Small intestine (tissue), 7 donors: ENCODE measurements around the gene PARD3. TPM values are rescaled to one million over a fixed set of nuclear protein-coding genes. Genes with fewer than 3 reads are reported as not detected.

Source experiments
- DNase-seq, 2 donors: peaks; one replicate each; pipeline versions ENCODE4 v3.0.0 to v3.0.0-alpha.2; 2013
- FAIRE-seq: peaks from 2 replicates; lab custom pipeline; 2012; peaks lifted over from hg19 to GRCh38; lab: Jason Lieb, UNC
- H3K27ac ChIP-seq, 3 donors: one replicate each; pipeline ENCODE4 v1.5.1; 2013; ENCODE audit warnings: low read length in 2 of 3, mild to moderate bottlenecking in 2 of 3, control low read depth in 1 of 3, inconsistent platforms in 1 of 3, low read depth in 1 of 3, moderate library complexity in 1 of 3
- H3K27me3 ChIP-seq, 3 donors: one replicate each; pipeline ENCODE4 v1.6.1; 2013; ENCODE audit warnings: low read length in 3 of 3, inconsistent platforms in 1 of 3; ENCODE audit not compliant: control insufficient read depth in 3 of 3, insufficient read depth in 3 of 3
- H3K36me3 ChIP-seq, 3 donors: one replicate each; pipeline ENCODE4 v1.6.1; 2013; ENCODE audit warnings: low read length in 3 of 3, inconsistent platforms in 1 of 3, low read depth in 1 of 3, mild to moderate bottlenecking in 1 of 3, moderate library complexity in 1 of 3; ENCODE audit not compliant: control insufficient read depth in 3 of 3, insufficient read depth in 2 of 3
- H3K4me1 ChIP-seq, 3 donors: one replicate each; pipeline ENCODE4 v1.6.1; 2013; ENCODE audit warnings: low read length in 2 of 3, inconsistent platforms in 1 of 3, low read depth in 1 of 3, mild to moderate bottlenecking in 1 of 3, moderate library complexity in 1 of 3; ENCODE audit not compliant: control insufficient read depth in 3 of 3, insufficient read depth in 2 of 3
- H3K4me3 ChIP-seq, 3 donors: one replicate each; pipeline ENCODE4 v1.5.1; 2013; ENCODE audit warnings: low read length in 3 of 3, control low read depth in 1 of 3, inconsistent platforms in 1 of 3, low read depth in 1 of 3, mild to moderate bottlenecking in 1 of 3, moderate library complexity in 1 of 3
- H3K9me3 ChIP-seq, 2 donors: one replicate each; pipeline ENCODE4 v1.6.1; 2013; ENCODE audit warnings: low read depth in 1 of 2, low read length in 1 of 2; ENCODE audit not compliant: control insufficient read depth in 2 of 2, insufficient read depth in 1 of 2
- WGBS, 3 donors: extraction: QIAGEN DNeasy Blood & Tissue Kit; methylation state at CpG; one replicate each; pipeline ENCODE4 v1.1.7; 2013; 5-methylcytosine and 5-hydroxymethylcytosine counted together
- polyA plus RNA-seq, 4 donors: library from polyadenylated mRNA; stranded (reverse) in 3 of 4; unstranded in 1 of 4; fragments of 200-250 nt in 3 of 4; fragments of 120-200 nt in 1 of 4; gene quantifications; one replicate each; pipeline versions ENCODE4 v1.2.1 to v1.2.3, GENCODE V29; 2013
- donor health status: healthy with polysubstance abuse.
- donor health status: control.
- donor health status: control.
- donor health status: Bipolar disorder and iron deficiency.
- donor health status: healthy.

Gene PARD3
- polyA plus RNA-seq, 4 donors = 14.3 to 24.3 (median 15.5) TPM

- H3K36me3 ChIP-seq = no peaks in the 10 kb centered on the region
- no peak for DNase-seq
- H3K27me3 ChIP-seq = no peaks in the 10 kb centered on the region
- H3K4me3 ChIP-seq = no peak overlapping the region
- 91 to 94% (median 91%) methylated on average over 11 of the region's 11 CpGs for WGBS, 3 donors
- no peak for FAIRE-seq
- H3K9me3 ChIP-seq = peaks cover 0 to 18% of the 10 kb centered on the region in 2 donors
- H3K4me1 ChIP-seq = no peaks in the 10 kb centered on the region
- no peak overlapping the region for H3K27ac ChIP-seq
These were observed 733.1 kb downstream of the PARD3 start for GRCh38 chr10:34081948-34082347.

GRCh38 chr10:34081347-34081743 is 733.8 kb downstream of the PARD3 start:
- no peaks in the 10 kb centered on the region for H3K4me1 ChIP-seq
- H3K9me3 ChIP-seq = peaks cover 0 to 21% of the 10 kb centered on the region in 2 donors
- FAIRE-seq = no peak
- no peak overlapping the region for H3K27ac ChIP-seq
- WGBS, 3 donors = 63 to 82% (median 76%) methylated on average over 6 of the region's 6 CpGs
- no peaks in the 10 kb centered on the region for H3K36me3 ChIP-seq
- DNase-seq = no peak
- H3K27me3 ChIP-seq = no peaks in the 10 kb centered on the region
- H3K4me3 ChIP-seq = no peak overlapping the region

DNA sequence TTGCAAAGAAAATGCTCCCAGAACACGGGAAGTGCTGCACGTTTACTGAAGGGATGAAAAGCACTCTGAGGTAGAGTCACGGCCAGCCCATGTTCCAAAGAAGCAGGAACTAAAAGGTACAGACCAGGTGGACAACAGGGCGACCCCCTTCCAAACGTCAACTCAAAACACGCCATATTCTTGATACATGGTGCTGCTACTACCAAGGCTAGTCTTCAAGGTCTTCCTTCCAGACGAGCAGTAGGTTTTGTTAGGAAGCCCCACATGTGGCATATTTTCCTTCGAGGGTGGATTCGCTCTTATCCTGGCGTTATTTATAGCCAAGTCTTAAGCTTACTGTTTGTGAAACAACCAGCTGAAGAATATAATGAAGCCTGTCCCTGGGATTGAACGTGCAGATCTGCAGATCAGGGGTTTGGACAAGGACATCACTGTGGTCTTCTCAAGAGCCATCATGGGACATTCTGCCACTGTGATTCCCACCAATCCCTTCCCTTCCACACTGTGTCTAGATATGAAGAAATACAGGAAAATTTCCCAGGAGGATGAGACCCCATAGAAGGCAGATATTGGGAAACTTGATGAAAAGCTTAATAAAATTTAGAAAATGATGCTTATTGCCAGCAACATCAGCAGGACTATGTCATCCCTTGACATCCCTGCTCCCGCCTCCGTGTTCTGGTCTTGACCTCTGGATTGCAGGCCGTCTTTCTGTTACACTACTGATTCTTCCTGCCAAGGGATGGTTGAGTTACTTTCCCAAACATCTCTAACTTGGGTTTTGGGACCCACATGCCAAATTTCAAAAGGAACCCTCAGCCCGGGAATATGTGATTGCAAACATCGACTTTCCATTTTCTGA is 734.4 kb downstream of the PARD3 start:
- Histone ChIP-seq H3K9me3 (peaks cover 0 to 21% of the 10 kb centered on the region in 2 donors), H3K4me3 (no peak overlapping the region), H3K27ac (peak overlapping the region in 1 of 3 donors; percentile 20), H3K36me3 (no peaks in the 10 kb centered on the region), H3K27me3 (no peaks in the 10 kb centered on the region), H3K4me1 (no peaks in the 10 kb centered on the region)
- FAIRE-seq (no peak), DNase-seq (no peak)
- WGBS, 3 donors = 79 to 83% (median 83%) methylated on average over 16 of the region's 16 CpGs

- Histone ChIP-seq H3K4me1 (no peaks in the 10 kb centered on the region), H3K9me3 (peaks cover 0 to 21% of the 10 kb centered on the region in 2 donors), H3K36me3 (no peaks in the 10 kb centered on the region), H3K27ac (peak overlapping the region in 1 of 3 donors; percentile 20), H3K4me3 (no peak overlapping the region), H3K27me3 (no peaks in the 10 kb centered on the region)
- DNase-seq (no peak), FAIRE-seq (no peak)
- WGBS, 3 donors = 91 to 92% (median 92%) methylated on average over 17 of the region's 17 CpGs
These were observed 735.2 kb downstream of the PARD3 start for GRCh38 chr10:34079702-34080484.

DNA sequence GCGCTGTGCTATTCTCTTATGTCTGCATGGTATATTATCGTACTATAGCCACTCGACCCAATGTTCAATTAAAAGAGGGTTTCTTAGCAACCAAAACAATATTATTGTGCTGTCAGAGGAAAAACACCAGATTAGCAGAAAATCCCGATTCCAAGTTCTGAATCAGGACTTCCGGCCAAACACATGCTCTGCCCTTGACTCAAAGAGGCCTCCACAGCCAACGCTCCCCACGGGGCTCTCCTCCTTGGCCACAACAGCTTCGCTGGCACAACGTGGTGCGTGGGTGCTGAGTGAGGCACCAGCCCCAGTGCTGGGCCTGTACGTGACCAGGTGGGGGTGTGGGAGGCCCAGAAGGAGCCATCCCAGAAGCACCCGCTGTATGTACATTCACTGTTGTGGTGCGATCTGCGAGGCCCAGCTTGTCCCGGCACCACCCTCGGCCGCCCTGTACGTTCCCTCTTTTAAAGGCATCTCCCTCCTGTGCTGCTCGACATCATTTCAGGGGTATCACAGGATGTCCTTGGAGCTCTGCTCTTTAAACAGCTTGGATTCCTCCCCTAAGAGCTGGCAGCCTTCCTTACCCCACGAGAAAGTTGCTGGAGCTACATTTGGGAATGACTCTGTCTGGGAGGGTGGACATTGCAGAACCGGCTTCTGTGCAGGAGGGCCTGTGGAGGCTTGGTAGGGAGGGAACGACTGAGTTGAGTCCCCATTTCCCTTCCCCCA is 736.2 kb downstream of the PARD3 start:
- WGBS, 3 donors = 70 to 82% (median 76%) methylated on average over 22 of the region's 22 CpGs
- Histone ChIP-seq H3K27me3 (no peaks in the 10 kb centered on the region), H3K4me1 (no peaks in the 10 kb centered on the region), H3K36me3 (no peaks in the 10 kb centered on the region), H3K27ac (peak overlapping the region in 1 of 3 donors; percentile 40), H3K4me3 (no peak overlapping the region), H3K9me3 (peaks cover 0 to 14% of the 10 kb centered on the region in 2 donors)
- no peak for DNase-seq
- no peak for FAIRE-seq

GRCh38 chr10:34078017-34078744 is 736.9 kb downstream of the PARD3 start:
- FAIRE-seq (no peak), DNase-seq (no peak)
- WGBS, 3 donors = 68 to 72% (median 68%) methylated on average over 4 of the region's 4 CpGs
- Histone ChIP-seq H3K27ac (no peak overlapping the region), H3K27me3 (no peaks in the 10 kb centered on the region), H3K36me3 (no peaks in the 10 kb centered on the region), H3K9me3 (peaks cover 0 to 6% of the 10 kb centered on the region in 2 donors), H3K4me3 (no peak overlapping the region), H3K4me1 (no peaks in the 10 kb centered on the region)

DNA sequence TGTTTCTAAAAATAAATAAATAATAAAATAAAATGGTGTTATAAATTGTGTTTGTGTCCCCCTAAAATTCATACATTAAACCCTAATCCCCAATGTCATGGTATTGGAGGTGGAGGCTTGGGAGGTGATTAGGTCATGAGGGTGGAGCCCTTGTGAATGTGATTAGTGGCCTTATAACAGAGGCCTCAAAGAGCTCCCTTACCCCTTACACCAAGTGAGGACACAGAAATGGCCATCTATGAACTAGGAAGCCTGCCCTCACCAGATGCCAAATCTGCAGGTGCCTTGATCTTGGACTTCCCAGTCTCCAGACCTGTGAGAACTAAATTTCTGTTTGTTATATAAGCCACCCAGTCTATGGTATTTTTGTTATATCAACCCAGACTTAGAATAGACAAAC is 738.7 kb downstream of the PARD3 start:
- H3K27ac ChIP-seq = no peak overlapping the region
- DNase-seq = no peak
- no peak for FAIRE-seq

More for the DNA sequence above, 738.7 kb downstream of the PARD3 start:
- Histone ChIP-seq H3K4me1 (no peaks in the 10 kb centered on the region), H3K4me3 (no peak overlapping the region), H3K9me3 (peaks cover 0 to 3% of the 10 kb centered on the region in 2 donors), H3K36me3 (no peaks in the 10 kb centered on the region), H3K27me3 (no peaks in the 10 kb centered on the region)
